Right cardiac atrium (tissue), 5 donors: ENCODE results near the gene ZNRF2. TPM values are rescaled to one million over a fixed set of nuclear protein-coding genes. Genes with fewer than 3 reads are reported as not detected.

Experiments
- ATAC-seq, 2 donors: fragments of 200-7000 bp; cut with Tn5 transposase; one replicate each; pipeline versions ENCODE4 v1.8.0 to v1.9.1; 2020; ENCODE audit warnings: moderate library complexity in 2 of 2, mild to moderate bottlenecking in 1 of 2
- DNase-seq, 3 donors: peaks; one replicate each; pipeline ENCODE4 v3.0.0-alpha.2; 2020
- H3K27ac ChIP-seq: one replicate; pipeline ENCODE4 v1.5.1; 2013; ENCODE audit warnings: mild to moderate bottlenecking, low read length, control low read depth, moderate library complexity
- H3K27me3 ChIP-seq: one replicate; pipeline ENCODE4 v1.6.1; 2013; ENCODE audit not compliant: control insufficient read depth, insufficient read depth
- H3K4me1 ChIP-seq: one replicate; pipeline ENCODE4 v1.6.1; 2013; ENCODE audit warnings: low read length; ENCODE audit not compliant: control insufficient read depth, insufficient read depth
- H3K4me3 ChIP-seq: one replicate; pipeline ENCODE4 v1.5.1; 2013; ENCODE audit warnings: low read length, control low read depth
- H3K9me3 ChIP-seq: one replicate; pipeline ENCODE4 v1.6.1; 2013; ENCODE audit warnings: low read length; ENCODE audit not compliant: control insufficient read depth
- WGBS: extraction: QIAGEN DNeasy Blood & Tissue Kit; methylation state at CpG from one replicate; pipeline ENCODE4 v1.1.7; 2013; 5-methylcytosine and 5-hydroxymethylcytosine counted together
- intact Hi-C, 4 donors: fragments of 100-400 bp; cut with DNase I; formaldehyde crosslinking; loops; one replicate each; pipeline versions ENCODE4 v1.11.0 to v1.14.0; 2022 to 2023
- polyA plus RNA-seq: library from polyadenylated mRNA; stranded (reverse); fragments of 200-250 nt; gene quantifications from one replicate; pipeline ENCODE4 v1.2.3, GENCODE V29; 2013
- total RNA-seq, 4 donors: library from RNA; stranded (reverse); fragmentation: NEBNext Ultra II Directional; extraction: Animal tissue kit (Norgen Biotek cat#: 25700); gene quantifications; one replicate each; pipeline ENCODE4 v1.2.1, GENCODE V29; 2021
- donor health status: healthy with polysubstance abuse.
- donor health status: DM: no; HTN: yes; CAD: no.
- donor health status: DM: no; HTN: no; CAD: no.
- donor health status: DM: no; HTN: yes; CAD: no; lungs with severe emphysema.
- donor health status: DM: yes; HTN: yes; CAD: no.

ZNRF2 gene
- total and polyA plus RNA-seq, 5 donors = 2.5 to 8.5 (median 6.9) TPM

DNA sequence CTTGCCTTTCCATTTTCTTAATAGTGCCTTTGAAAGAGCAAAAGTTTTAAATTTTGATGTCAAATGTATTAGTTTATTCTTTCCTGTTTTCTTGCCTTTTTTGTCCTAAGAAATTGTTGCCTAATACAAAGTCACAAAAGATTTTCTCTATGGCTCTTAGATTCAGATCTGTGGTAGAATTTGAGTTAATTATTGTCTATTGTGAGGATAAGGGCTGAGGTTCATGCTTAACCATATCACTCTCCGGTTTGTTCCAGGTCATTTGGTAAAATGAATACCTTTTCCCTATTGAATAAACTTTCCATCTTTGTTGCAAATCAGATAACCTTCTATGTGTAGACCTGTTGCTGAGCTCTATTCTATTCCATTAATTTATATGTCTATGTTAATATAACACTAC, 98.2 kb downstream of the ZNRF2 start:
- Histone ChIP-seq H3K27me3 (no peaks in the 10 kb centered on the region), H3K9me3 (no peaks in the 10 kb centered on the region), H3K27ac (no peak overlapping the region), H3K4me1 (no peaks in the 10 kb centered on the region), H3K4me3 (no peak overlapping the region)
- WGBS = 93% methylated on average over 1 of the region's 1 CpG
- intact Hi-C loops = no loop called here
- no peak for DNase-seq
- no peak for ATAC-seq

GRCh38 chr7:30389791-30390190, 105.4 kb downstream of the ZNRF2 start:
- 66% methylated on average over 3 of the region's 3 CpGs for WGBS
- ATAC-seq (peak; percentile 36), DNase-seq (peak in 1 of 3 donors; percentile 37)
- H3K27ac ChIP-seq = no peak overlapping the region
- no peak overlapping the region for H3K4me3 ChIP-seq
- no peaks in the 10 kb centered on the region for H3K4me1 ChIP-seq
- H3K27me3 ChIP-seq = no peaks in the 10 kb centered on the region
- H3K9me3 ChIP-seq = no peaks in the 10 kb centered on the region
- intact Hi-C loops = no loop called here

- intact Hi-C loops = no loop called here
- no peak for ATAC-seq
- Histone ChIP-seq H3K9me3 (no peaks in the 10 kb centered on the region), H3K27ac (no peak overlapping the region), H3K4me3 (no peak overlapping the region), H3K27me3 (no peaks in the 10 kb centered on the region), H3K4me1 (no peaks in the 10 kb centered on the region)
- WGBS = 67% methylated on average over 8 of the region's 8 CpGs
- no peak for DNase-seq
These were observed 106.6 kb downstream of the ZNRF2 start for GRCh38 chr7:30390736-30391636.

GRCh38 chr7:30391806-30392205, 107.4 kb downstream of the ZNRF2 start:
- H3K27me3 ChIP-seq = no peaks in the 10 kb centered on the region
- H3K27ac ChIP-seq = no peak overlapping the region
- intact Hi-C loops = no loop called here
- 97% methylated on average over 6 of the region's 6 CpGs for WGBS
- H3K9me3 ChIP-seq = no peaks in the 10 kb centered on the region
- H3K4me3 ChIP-seq = no peak overlapping the region
- DNase-seq (no peak), ATAC-seq (no peak)
- H3K4me1 ChIP-seq = no peaks in the 10 kb centered on the region

GRCh38 chr7:30395676-30396075, 111.3 kb downstream of the ZNRF2 start:
- 97% methylated on average over 4 of the region's 4 CpGs for WGBS
- DNase-seq = no peak
- H3K27ac ChIP-seq = no peak overlapping the region
- H3K4me3 ChIP-seq = no peak overlapping the region
- no peaks in the 10 kb centered on the region for H3K4me1 ChIP-seq
- no peaks in the 10 kb centered on the region for H3K27me3 ChIP-seq
- ATAC-seq = no peak
- intact Hi-C loops = no loop called here
- no peaks in the 10 kb centered on the region for H3K9me3 ChIP-seq

DNA sequence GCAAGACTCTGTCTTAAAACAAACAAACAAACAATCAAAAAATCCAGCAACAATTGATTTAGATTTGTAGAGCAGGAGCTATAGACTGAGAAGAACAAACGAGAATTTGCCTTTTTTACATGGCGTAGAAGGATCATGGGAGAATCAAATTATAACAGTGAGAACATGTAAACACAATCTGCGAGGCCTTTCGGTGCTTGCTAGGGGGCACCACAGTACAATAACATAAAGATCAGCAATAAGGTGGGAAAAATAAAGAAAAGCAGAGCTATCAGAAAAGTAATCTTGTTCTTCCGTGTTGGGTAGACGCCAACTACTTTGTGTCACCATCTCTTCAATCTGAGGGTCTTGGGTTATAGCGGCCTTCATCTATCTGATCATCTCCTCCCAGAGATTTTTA, 112.0 kb downstream of the ZNRF2 start:
- Histone ChIP-seq H3K4me3 (no peak overlapping the region), H3K27me3 (no peaks in the 10 kb centered on the region), H3K9me3 (no peaks in the 10 kb centered on the region), H3K4me1 (no peaks in the 10 kb centered on the region), H3K27ac (no peak overlapping the region)
- intact Hi-C loops = no loop called here
- 73% methylated on average over 7 of the region's 7 CpGs for WGBS
- no peak for DNase-seq
- ATAC-seq = no peak

DNA sequence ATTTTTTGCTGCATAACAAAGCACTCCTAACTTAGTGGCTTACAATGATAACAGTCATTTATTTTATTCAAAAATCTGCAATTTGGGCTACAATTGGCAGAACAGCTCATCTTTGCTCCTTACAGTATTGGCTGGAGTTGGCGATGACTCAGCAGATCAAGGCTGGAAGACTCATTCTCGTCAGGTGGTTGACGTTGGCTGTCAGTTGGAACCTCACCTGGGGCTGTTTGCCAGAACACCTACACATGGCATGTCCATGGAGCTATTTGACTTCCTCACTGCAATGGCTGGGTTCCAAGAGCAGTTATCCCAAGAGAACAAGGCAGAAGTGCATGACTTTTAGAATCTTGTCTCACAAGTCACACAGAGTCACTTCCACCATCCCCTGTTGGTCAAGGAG, 119.1 kb downstream of the ZNRF2 start:
- no peaks in the 10 kb centered on the region for H3K4me1 ChIP-seq
- no peak for DNase-seq
- WGBS = 88% methylated on average over 3 of the region's 3 CpGs
- no peaks in the 10 kb centered on the region for H3K27me3 ChIP-seq
- no peaks in the 10 kb centered on the region for H3K9me3 ChIP-seq
- intact Hi-C loops = loop anchor here in 1 of 4 donors (10.0 kb wide), 1 partner anchor 239 kb away; no protein-coding TSS in a partner anchor
- H3K27ac ChIP-seq = no peak overlapping the region
- no peak for ATAC-seq
- no peak overlapping the region for H3K4me3 ChIP-seq

DNA sequence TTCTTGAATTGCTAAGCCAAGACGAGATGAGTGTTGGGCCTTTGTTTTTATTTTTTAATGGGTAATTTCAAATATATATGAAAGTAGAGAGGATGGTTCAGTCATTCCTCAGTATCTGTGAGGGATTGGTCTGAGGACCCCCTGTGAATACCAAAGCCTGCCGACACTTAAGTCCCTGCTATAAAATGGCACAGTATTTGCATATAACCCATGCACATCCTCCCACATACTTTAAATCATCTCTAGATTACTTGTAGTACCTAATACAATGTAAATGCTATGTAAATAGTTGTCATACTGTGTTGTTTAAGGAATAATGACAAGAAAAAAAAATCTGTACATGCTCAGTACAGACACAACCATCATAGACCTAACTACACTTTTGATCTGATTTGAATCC, 120.8 kb downstream of the ZNRF2 start:
- 93% methylated on average over 2 of the region's 2 CpGs for WGBS
- Histone ChIP-seq H3K4me1 (no peaks in the 10 kb centered on the region), H3K27me3 (no peaks in the 10 kb centered on the region), H3K27ac (no peak overlapping the region), H3K4me3 (no peak overlapping the region), H3K9me3 (no peaks in the 10 kb centered on the region)
- no peak for ATAC-seq
- intact Hi-C loops = loop anchor here in 1 of 4 donors (10.0 kb wide), 1 partner anchor 240 kb away; no protein-coding TSS in a partner anchor
- no peak for DNase-seq

GRCh38 chr7:30406664-30407425, 122.4 kb downstream of the ZNRF2 start:
- Histone ChIP-seq H3K4me3 (no peak overlapping the region), H3K9me3 (no peaks in the 10 kb centered on the region), H3K27ac (no peak overlapping the region), H3K4me1 (no peaks in the 10 kb centered on the region), H3K27me3 (no peaks in the 10 kb centered on the region)
- 89% methylated on average over 13 of the region's 13 CpGs for WGBS
- ATAC-seq = no peak
- intact Hi-C loops = loop anchor here in 1 of 4 donors (10.0 kb wide), 1 partner anchor 242 kb away; no protein-coding TSS in a partner anchor
- no peak for DNase-seq

DNA sequence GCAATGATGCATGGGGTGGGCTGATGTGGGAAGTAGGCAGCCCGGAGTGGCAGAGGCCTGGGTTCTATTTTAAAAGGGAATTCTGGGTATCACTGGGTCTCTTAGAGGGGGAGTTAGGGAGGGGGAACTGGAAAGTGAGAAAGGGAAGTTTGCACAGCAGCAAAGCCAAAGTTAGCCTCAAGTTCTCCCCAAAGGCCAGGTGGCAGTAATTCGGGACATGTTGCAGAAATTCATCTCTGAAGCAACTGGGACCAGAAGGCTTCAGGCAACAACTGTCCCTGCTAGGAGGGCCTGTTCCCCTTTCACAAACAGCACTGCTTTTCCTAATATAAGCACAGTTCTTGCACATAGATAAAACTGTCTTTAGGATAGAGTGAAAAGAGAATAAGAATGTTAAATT, 126.8 kb downstream of the ZNRF2 start:
- no peak overlapping the region for H3K27ac ChIP-seq
- intact Hi-C loops = loop anchor here in 1 of 4 donors (10.0 kb wide), 2 partner anchors 136 to 246 kb away; no protein-coding TSS in a partner anchor
- WGBS = 76% methylated on average over 2 of the region's 2 CpGs
- no peak overlapping the region for H3K4me3 ChIP-seq
- no peaks in the 10 kb centered on the region for H3K27me3 ChIP-seq
- DNase-seq (no peak), ATAC-seq (no peak)
- H3K4me1 ChIP-seq = no peaks in the 10 kb centered on the region
- H3K9me3 ChIP-seq = no peaks in the 10 kb centered on the region

DNA sequence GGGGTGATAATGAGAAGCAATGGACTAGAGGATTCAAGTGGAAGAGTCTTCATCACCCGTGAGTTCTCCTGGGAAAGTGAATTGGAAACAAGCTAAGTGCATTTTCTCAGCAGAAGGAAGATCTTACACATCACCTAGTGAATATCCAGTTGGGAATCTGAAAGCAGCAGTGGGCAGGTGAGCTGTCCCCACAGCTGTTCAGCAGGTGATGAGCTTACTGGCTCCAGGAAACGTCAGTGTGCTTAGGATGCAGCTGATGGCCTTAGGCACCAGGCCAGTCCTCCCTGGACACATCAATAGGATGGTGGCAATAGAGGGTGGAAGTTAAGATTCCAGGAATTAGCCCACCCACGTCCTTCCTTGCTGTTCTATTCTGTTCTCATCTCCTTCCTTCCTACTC, 127.5 kb downstream of the ZNRF2 start:
- no peak overlapping the region for H3K27ac ChIP-seq
- 54% methylated on average over 3 of the region's 3 CpGs for WGBS
- no peak for DNase-seq
- H3K27me3 ChIP-seq = no peaks in the 10 kb centered on the region
- ATAC-seq = no peak
- H3K4me1 ChIP-seq = no peaks in the 10 kb centered on the region
- H3K4me3 ChIP-seq = no peak overlapping the region
- intact Hi-C loops = loop anchor here in 2 of 4 donors (2.0 to 10.0 kb wide), 3 partner anchors 137 to 247 kb away; no protein-coding TSS in a partner anchor
- no peaks in the 10 kb centered on the region for H3K9me3 ChIP-seq
